ENCODE results near the gene MGAT4C.

DNA sequence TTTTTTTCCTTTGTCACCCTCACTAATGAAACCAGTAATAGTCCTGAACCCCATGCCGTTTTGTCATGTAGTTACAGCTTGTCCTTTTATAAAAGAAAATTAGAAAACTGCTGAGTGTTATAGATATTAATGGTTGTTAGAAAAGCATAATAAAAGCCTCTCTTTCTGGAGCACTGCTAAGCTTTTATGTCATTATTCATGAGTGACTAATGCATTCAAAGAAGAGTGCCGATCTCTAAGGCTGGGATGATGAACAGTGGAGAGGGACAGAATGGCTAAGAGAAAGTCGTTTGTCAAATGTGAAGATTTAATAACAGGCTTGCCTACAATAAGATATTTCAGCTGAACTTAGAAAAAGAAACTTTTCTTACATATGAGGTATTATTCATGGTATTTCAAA is 121.6 kb downstream of the MGAT4C start:
- TF ChIP-seq, protein P1, sequence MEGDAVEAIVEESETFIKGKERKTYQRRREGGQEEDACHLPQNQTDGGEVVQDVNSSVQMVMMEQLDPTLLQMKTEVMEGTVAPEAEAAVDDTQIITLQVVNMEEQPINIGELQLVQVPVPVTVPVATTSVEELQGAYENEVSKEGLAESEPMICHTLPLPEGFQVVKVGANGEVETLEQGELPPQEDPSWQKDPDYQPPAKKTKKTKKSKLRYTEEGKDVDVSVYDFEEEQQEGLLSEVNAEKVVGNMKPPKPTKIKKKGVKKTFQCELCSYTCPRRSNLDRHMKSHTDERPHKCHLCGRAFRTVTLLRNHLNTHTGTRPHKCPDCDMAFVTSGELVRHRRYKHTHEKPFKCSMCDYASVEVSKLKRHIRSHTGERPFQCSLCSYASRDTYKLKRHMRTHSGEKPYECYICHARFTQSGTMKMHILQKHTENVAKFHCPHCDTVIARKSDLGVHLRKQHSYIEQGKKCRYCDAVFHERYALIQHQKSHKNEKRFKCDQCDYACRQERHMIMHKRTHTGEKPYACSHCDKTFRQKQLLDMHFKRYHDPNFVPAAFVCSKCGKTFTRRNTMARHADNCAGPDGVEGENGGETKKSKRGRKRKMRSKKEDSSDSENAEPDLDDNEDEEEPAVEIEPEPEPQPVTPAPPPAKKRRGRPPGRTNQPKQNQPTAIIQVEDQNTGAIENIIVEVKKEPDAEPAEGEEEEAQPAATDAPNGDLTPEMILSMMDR (IDR thresholded peaks at IDR 0.05) = no peak
- TF ChIP-seq EZH2 (IDR thresholded peaks at IDR 0.05) = no peak
- TF ChIP-seq EZH2phosphoT487 (IDR thresholded peaks at IDR 0.05) = no peak
